NCI-H2171 treated with DMSO at 0.1 percent for 48 hours (cell line): Measurements from ENCODE around the gene CDKN3.
"Not testable (repeated sequence)": the region's sequence is repeated elsewhere in the genome, so short reads cannot be mapped to it uniquely, and the experiment has no call there.

ENCODE experiments used
- DNase-seq: peaks from one replicate; lab custom pipeline; 2025; lab: John Stamatoyannopoulos, UW

The CDKN3 gene

GRCh38 chr14:54424479-54424901 is 27.7 kb downstream of the CDKN3 start:
- no peak for DNase-seq

DNA sequence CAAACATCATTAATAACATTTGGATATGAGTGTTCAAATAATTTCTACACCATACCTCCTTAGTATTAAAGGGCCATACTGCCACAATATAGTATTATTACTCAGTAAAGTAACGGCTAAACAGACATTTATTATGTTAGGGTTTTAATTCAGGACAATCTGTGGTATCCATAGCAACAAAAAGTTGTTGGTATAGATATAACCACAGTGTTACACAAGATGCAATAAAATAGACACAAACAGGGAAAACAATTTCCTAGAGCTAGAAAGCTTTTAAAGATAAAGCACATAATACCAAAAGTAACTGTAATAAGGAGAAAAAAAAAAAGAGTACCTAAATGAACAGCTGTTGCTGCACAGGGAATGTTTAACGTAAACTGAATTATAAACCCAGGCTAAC is 28.3 kb downstream of the CDKN3 start:
- DNase-seq: no peak

GRCh38 chr14:54425537-54426274 is 28.9 kb downstream of the CDKN3 start:
- DNase-seq: no peak

- no peak for DNase-seq
Measured at GRCh38 chr14:54427871-54428270, 31.1 kb downstream of the CDKN3 start.

DNA sequence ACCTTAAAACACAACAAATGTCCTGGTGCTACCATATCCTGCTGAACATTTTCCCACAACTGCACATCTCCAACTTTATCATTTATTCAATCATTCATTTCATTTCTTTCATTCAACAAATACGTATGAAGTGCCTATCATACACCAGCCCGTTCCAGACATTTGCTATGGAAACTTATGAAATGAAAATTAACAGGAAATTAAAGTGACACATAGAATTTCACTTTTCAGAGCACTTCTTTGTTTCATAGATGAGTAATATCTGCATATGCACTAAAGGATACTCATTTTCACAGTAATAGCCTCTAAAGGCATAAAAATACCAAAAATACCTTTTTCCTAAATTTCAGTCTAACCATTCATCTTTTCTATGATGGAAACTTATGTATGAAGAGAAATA is 31.7 kb downstream of the CDKN3 start:
- no peak for DNase-seq

GRCh38 chr14:54435500-54435981 is 38.7 kb downstream of the CDKN3 start:
- DNase-seq: no peak

GRCh38 chr14:54437954-54438353 is 41.1 kb downstream of the CDKN3 start:
- not testable (repeated sequence) for DNase-seq

DNA sequence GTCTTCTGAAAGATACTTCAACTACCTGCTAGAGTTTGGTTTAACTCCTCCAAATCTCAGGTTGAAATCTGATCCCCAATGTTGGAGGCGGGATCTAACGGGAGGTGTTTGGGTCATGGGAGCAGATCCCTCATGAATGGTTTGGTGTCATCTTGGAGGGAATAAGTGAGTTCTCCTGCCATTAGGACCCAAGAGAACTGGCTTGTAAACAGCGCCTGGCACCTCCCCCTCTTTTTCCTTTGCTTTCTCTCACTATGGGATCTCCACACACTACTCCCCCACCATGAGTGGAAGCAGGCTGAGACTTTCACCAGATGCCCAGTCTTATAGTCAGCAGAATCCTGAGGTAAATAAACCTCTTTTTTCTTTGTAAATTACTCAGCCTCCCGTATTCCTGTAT is 41.9 kb downstream of the CDKN3 start:
- peak; percentile 25 for DNase-seq

DNA sequence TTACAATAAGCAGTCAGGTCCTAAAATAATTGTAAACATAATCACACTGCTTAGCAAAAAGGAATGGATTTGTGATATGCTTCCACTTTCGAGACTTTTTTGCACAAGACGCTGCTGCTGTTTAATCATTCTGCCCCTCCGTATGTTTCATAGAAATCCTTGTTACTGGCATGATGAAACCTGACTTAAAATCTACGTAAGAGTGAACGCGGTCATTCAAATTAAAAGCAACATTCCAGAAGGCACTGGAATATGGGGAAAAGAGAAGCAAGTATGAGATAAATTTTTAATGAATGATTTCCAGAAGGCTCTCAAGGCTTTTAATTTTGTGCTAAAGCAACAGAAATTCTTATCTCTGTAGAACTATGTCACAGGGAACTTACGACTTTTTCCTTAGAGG is 43.2 kb downstream of the CDKN3 start:
- DNase-seq: no peak

DNA sequence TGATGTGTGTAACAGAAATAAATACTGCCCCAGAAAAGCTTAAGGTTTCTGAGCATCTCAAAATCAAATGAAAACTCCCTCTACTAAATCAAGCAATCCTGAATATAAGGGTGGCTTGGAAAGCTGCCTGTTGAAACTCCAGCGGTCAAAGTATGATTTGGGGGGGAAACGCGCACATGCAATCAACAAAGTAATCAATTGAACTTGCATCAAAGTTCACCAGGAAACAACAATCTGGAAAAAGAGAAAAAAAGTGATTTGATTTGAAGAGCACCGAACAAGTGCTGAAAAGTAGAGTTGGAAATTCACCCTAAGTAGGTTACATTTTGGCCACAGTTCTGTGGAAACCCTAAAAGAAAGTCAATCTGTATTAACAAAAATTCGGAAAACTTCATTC is 43.7 kb downstream of the CDKN3 start:
- no peak for DNase-seq

GRCh38 chr14:54440873-54441868 is 44.4 kb downstream of the CDKN3 start, which contains the start of gene CNIH1:
Gene CNIH1, minus strand, starts transcription at chr14:54441374. Its CDS starts 47 bp downstream, at chr14:54441327.
- peak; percentile 93 for DNase-seq

DNA sequence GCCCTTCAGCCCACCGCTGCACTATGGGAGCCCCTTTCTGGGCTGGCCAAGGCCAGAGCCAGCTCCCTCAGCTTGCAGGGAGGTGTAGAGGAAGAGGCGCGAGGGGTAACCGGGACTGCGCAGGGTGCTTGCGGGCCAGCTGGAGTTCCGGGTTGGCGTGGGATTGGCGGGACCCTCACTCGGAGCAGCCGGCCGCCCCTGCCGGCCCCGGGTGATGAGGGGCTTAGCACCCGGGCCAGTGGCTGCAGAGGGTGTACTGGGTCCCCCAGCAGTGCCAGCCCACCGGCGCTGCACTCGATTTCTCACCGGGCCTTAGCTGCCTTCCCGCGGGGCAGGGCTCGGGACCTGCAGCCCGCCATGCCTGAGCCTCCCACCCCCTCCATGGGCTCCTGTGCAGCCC is 46.2 kb downstream of the CDKN3 start:
- DNase-seq: not testable (repeated sequence)

DNA sequence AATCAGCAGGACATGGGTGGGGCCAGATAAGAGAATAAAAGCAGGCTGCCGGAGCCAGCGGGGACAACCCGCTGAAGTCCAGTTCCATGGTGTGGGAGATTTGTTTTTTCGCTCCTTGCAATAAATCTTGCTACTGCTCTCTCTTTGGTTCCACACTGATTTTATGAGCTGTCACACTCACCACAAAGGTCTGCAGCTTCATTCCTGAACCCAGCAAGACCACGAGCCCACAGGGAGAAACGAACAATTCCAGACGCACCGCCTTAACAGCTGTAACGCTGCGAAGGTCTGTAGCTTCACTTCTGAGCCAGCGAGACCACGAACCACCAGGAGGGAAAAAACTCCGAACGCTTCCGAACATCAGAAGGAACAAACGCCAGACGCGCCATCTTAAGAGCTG is 47.2 kb downstream of the CDKN3 start:
- no peak for DNase-seq

DNA sequence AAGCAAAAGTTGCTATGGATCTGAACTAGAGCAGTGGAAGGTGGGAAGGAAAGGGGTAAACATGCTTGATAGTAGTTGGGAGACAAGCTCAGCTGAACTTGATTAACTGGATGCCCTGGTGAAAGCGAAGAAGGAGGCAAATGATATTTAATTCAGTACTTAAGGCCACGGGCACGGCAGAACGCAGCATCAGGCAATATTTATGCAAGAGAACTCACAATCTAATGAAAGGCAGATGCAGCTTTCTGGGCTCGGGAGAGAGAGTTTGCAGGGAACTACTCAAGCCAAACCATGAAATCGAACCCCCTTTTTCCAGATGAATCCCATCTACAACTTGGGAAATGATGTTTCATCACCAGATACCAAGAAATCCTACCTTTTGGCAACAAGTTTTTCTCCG is 47.9 kb downstream of the CDKN3 start:
- DNase-seq: no peak

DNA sequence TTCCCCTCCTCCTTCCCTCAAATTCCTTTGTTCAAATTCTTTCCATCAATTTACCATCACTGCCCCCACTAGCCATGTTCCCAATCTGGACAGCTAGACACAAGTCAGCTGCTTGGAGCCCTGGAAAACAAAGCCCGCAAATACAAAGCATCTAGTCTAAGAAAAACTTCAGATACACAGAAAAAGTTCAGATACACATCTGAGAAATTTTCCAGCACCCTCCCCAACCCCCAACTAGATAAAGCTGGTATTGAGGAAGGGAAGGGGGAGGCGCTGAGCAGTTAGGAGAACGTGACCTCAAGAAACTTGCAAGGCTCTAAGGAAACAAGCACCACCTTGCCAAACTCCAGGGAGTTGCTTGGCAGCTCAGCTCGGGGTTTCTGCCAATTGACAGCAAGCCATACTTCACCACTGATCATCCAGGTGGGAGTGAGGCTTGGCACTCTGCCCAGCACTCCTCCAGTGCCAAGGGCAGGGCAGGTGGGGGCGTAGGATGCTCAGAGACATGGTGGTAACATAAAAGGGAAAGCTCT is 49.4 kb downstream of the CDKN3 start:
- peak; percentile 92 for DNase-seq

DNA sequence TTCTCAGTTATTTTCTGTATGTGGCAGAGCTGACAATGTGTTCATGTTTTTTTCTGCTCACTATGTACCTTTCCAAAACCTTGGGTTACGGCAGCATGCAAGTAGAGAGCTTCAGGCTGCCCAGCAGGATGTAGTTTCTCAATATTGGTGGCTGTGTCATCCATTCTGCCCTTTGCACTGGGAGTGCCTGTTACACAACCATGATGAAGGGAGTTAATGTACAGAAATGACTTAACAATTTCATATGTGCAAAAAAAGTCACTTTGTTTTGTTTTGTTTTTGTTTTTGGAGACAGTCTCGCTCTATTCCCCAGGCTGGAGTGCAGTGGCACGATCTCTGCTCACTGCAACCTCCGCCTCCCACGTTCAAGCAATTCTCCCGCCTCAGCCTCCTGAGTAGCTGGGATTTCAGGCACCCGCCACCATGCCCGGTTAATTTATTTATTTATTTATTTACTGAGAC is 50.5 kb downstream of the CDKN3 start:
- no peak for DNase-seq

- DNase-seq: no peak
Measured at GRCh38 chr14:54450535-54450934, 53.7 kb downstream of the CDKN3 start.

DNA sequence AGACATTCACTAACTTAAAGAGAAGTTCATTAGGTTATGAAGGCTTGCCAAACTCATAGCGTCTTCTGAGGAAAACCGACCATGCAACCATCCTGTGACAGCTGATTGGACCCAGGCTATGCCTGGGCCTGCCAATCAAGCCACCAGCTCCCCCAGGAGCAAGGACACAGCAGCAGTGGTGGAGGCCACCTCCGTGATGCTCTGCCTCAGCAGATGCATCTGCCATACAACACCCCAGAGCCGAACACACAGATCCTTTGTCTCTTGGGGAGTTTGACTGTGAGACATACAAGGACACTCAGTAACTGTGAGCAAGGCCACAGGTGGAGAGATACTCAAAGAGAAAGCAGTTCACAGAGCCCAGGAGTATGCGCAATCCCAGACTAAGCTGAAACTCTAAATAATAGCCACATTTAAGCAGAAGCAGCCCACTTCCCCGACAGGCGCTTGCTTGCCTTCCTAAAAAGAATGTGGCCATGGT is 54.4 kb downstream of the CDKN3 start:
- no peak for DNase-seq

- no peak for DNase-seq
Measured at GRCh38 chr14:54451961-54452360, 55.2 kb downstream of the CDKN3 start.

DNA sequence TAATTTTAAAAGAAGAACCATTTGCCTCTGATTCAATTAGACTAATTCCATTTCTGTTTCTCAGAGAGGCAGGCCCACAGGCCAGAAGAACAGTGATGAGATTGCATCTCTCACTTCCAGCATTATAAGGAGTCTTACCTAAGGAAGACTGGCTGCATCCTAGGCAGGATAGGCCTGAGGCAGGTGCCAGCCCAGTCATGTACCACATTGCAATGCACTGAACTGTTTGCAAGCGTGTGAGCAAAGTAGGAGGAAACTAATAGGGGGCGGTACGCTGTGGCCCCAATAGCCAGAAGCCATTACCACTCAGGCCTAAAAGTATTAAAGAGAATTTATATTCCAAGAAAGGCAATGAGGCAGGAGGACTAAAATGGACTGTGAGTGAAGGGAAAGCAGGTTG is 56.4 kb downstream of the CDKN3 start:
- DNase-seq: no peak

- not testable (repeated sequence) for DNase-seq
Measured at GRCh38 chr14:54453990-54454389, 57.2 kb downstream of the CDKN3 start.

- no peak for DNase-seq
Measured at GRCh38 chr14:54455363-54455762, 58.6 kb downstream of the CDKN3 start.
